Fibroblast of the aortic adventitia (primary cell): Measurements from ENCODE around the gene YTHDF1. TPM values are rescaled to one million over a fixed set of nuclear protein-coding genes. Genes with fewer than 3 reads are reported as not detected.
"Not testable (repeated sequence)": the region's sequence is repeated elsewhere in the genome, so short reads cannot be mapped to it uniquely, and the experiment has no call there.

ENCODE experiments used
- DNase-seq: peaks from one replicate; pipeline ENCODE4 v3.0.0-alpha.2; 2010; ENCODE audit warnings: low read depth
- H3K4me3 ChIP-seq: 2 replicates; pipeline ENCODE4 v1.5.1; 2011; ENCODE audit warnings: low read depth, mild to moderate bottlenecking, control low read depth, low read length, moderate library complexity
- total RNA-seq: library from RNA; depleted of rRNA; stranded (reverse); fragments of >200 nt; gene quantifications from 2 replicates; pipeline ENCODE4 v1.2.3, GENCODE V29; 2012; ENCODE audit warnings: low replicate concordance
- TF ChIP-seq, protein P1 (sequence below): IDR thresholded peaks from 2 replicates; pipeline ENCODE4 v1.5.1; 2011; ENCODE audit warnings: mild to moderate bottlenecking, low read length, control low read depth, inconsistent platforms; ENCODE audit not compliant: insufficient read depth

The YTHDF1 gene
- total RNA-seq, 1 donor: 24.8 TPM

DNA sequence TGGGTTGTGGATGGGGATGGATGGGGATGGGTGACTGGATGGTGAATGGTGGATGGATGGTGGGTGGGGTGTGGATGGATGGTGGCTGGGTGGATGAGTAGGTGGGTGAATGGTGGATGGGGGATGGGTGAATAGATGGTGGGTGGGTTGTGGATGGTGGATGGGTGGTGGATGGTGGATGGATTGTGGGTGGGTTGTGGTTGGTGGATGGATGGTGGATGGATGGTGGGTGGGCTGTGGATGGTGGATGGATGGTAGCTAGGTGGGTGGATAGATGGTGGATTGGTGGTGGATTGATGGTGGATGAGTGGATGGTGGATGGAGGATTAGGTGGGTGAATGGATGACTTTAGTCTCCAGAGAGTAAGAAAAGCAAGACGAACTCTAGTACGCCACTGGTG is 57.6 kb downstream of the YTHDF1 start:
- TF ChIP-seq, protein P1, sequence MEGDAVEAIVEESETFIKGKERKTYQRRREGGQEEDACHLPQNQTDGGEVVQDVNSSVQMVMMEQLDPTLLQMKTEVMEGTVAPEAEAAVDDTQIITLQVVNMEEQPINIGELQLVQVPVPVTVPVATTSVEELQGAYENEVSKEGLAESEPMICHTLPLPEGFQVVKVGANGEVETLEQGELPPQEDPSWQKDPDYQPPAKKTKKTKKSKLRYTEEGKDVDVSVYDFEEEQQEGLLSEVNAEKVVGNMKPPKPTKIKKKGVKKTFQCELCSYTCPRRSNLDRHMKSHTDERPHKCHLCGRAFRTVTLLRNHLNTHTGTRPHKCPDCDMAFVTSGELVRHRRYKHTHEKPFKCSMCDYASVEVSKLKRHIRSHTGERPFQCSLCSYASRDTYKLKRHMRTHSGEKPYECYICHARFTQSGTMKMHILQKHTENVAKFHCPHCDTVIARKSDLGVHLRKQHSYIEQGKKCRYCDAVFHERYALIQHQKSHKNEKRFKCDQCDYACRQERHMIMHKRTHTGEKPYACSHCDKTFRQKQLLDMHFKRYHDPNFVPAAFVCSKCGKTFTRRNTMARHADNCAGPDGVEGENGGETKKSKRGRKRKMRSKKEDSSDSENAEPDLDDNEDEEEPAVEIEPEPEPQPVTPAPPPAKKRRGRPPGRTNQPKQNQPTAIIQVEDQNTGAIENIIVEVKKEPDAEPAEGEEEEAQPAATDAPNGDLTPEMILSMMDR: no peak
- no peak for DNase-seq
- no peak overlapping the region for H3K4me3 ChIP-seq

DNA sequence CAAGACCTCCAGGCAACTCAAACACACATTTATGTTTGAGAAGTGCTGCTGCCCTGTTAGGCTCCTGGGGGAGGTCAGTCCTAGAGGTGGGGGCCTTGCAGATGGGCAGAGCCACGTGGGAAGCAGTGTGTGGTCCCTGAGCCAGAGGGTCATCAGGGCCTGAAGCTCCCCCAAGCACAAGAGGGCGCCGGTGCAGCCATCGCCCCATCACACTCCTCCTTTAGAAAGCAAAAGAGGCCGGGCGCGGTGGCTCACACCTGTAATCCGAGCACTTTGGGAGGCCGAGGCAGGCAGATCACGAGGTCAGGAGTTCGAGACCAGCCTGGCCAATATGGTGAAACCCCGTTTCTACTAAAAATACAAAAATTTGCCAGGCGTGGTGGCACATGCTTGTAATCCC is 58.5 kb downstream of the YTHDF1 start:
- not testable (repeated sequence) for DNase-seq, H3K4me3 ChIP-seq

DNA sequence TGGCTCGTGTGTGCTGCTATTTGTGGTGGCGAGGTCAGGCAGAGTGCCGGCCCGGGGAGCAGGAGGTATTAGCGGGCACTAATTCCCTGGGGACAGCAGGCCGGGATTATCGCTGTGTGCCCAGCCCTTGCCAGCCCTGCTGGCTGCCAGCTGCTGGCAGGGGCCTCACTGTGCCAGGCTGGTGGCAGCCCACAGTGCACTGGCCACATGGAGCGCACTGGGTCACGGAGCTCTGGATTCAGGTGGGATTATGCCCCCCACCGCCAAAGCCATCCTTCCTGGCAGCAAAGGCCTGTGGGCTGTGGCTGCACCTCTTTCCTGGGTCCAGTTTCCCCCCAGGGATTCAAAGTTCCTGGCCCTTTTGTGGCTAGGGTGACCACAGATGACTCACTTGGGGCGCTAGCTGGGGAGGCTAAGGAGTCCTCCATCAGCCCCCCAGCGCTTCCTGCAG is 59.7 kb downstream of the YTHDF1 start:
- TF ChIP-seq, protein P1: no peak
- H3K4me3 ChIP-seq: no peak overlapping the region
- no peak for DNase-seq

DNA sequence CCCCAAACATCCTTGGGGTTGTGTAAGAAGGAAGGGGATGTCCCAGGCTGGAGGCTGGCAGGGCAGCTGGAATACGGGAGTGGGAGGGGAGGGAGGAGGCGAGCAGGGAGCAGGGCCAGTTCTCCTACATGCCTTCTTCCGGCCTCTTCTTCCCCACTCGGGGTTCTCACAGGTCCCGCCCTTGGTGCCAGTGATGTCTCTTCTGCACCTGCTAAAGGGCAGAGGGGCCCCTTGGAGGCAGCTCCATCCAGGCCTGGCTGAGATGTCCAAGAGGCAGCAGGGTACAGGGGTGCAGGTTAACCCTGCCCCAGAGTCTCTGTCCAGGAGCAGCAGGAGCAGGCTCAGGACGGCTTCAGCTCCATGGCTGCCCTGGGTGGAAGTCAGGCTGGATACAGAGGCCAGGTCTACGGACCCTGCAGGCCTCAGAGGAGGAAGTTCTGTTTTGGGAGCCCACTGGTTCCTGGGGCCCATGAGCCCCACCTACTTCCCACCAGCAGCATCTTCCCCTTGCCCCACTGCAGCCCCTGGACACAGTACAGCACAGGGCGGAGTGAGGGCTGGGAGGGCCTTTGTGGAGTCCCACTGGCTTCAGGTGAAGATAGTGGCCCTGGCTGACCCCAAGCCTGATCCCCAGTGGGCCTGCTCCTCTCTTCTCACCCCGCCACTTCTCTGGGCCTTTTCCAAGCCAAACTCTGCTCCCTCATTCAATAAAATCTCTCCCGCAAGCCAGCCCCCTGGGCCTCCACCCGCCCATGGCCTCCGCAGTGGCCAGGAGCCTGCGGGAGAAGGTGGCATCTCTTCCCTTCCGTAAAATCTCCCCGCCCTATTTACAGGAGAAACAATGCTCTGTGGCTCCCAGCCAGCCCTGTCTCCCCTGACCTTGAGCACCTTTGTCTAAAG is 60.4 kb downstream of the YTHDF1 start:
- no peak overlapping the region for H3K4me3 ChIP-seq
- no peak for DNase-seq
- TF ChIP-seq, protein P1: no peak

DNA sequence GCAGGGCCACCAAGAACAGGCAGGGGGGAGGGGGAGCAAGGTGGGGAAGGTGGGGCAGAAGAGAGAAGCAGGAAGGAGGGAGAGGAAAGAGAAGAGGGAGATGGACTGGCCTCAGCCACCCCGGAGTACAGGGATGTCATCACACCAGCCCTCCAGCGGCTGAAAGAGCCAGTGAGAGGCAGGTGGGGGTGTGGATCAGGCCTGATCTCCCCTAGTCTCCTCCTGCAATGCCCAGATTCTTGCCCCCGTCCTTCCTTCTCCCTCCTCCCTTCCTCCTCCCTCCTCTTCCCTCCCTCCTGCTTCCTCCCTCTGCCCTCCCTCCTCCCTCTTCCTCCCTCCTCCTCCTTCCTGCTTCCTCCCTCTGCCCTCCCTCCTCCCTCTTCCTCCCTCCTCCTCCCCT is 61.5 kb downstream of the YTHDF1 start:
- no peak for DNase-seq

DNA sequence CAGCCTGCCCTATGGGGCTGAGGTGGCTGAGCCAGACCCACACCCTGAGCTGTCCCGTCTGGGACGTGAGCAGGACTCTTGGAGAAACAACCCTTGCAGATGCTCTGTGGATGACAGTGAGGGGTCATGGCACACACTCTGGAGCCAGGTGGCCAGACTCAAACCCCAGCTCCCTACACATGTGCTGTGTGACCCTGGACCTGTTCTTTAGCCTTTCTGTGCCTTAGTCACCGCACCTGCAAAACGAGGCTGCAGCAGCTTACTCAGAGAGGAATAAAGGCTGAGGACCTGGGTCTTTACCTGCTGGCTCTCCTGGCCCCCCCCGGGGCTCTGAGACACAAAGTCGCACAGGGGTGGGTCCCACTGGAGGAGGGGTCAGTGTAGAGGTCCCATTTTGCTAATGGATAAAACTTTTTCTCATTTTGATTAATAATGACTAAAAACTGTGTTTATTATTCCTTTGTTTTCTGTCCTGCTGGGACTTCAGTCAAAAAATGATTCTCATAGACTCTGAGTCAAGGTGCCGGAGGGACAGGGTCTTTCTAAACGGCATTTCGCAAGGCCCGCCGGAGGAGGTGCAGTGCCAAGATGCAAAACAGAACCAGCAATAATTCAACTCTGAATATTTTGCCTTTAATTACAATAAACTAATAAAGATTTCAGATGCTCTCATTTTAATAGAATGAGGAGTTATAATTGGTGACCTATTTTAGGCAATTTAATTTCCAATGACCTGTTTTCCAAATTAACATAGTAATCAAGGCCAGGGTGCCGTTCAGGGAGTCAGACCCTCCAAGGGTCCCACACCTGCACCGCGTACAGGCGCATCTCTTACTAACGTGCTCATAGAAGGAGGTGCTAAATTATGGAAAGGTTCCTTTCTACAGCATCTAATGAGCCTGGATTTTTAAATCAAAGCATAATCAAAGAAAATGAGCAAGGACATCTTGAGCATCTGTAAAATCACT is 62.4 kb downstream of the YTHDF1 start:
- TF ChIP-seq, protein P1: no peak
- DNase-seq: no peak
- no peak overlapping the region for H3K4me3 ChIP-seq

More for the DNA sequence above, 61.5 kb downstream of the YTHDF1 start:
- TF ChIP-seq, protein P1: no peak
- H3K4me3 ChIP-seq: no peak overlapping the region
